ENCODE data around the gene DNM3.

Gene DNM3

GRCh38 chr1:171872430-171872829 is 31.1 kb downstream of the DNM3 start:
- no peak for DNase-seq
- no peak for TF ChIP-seq CTCF (IDR thresholded peaks at IDR 0.05)
- H3K4me1 Mint-ChIP-seq = no peaks in the 10 kb centered on the region
- H3K9me3 Mint-ChIP-seq = no peaks in the 10 kb centered on the region
- H3K36me3 Mint-ChIP-seq (ENCODE audit: low read depth) = no peaks in the 10 kb centered on the region
- H3K27me3 Mint-ChIP-seq (ENCODE audit: low read depth, poor library complexity) = no peaks in the 10 kb centered on the region
- H3K4me3 Mint-ChIP-seq = no peak overlapping the region
- H3K27ac Mint-ChIP-seq = no peak overlapping the region

GRCh38 chr1:171873664-171874063 is 32.4 kb downstream of the DNM3 start:
- Mint-ChIP-seq H3K9me3 (no peaks in the 10 kb centered on the region), H3K4me1 (no peaks in the 10 kb centered on the region), H3K27me3 (ENCODE audit: low read depth, poor library complexity) (no peaks in the 10 kb centered on the region), H3K36me3 (ENCODE audit: low read depth) (no peaks in the 10 kb centered on the region), H3K27ac (no peak overlapping the region), H3K4me3 (no peak overlapping the region)
- no peak for DNase-seq
- no peak for TF ChIP-seq CTCF (IDR thresholded peaks at IDR 0.05)

- Mint-ChIP-seq H3K4me1 (no peaks in the 10 kb centered on the region), H3K4me3 (no peak overlapping the region), H3K27ac (no peak overlapping the region), H3K36me3 (ENCODE audit: low read depth) (no peaks in the 10 kb centered on the region), H3K27me3 (ENCODE audit: low read depth, poor library complexity) (no peaks in the 10 kb centered on the region), H3K9me3 (no peaks in the 10 kb centered on the region)
- TF ChIP-seq CTCF (IDR thresholded peaks at IDR 0.05) = no peak
- no peak for DNase-seq
These were observed 36.4 kb downstream of the DNM3 start for GRCh38 chr1:171877701-171878100.

GRCh38 chr1:171879556-171879955 is 38.3 kb downstream of the DNM3 start:
- Mint-ChIP-seq H3K27me3 (ENCODE audit: low read depth, poor library complexity) (no peaks in the 10 kb centered on the region), H3K27ac (no peak overlapping the region), H3K4me3 (no peak overlapping the region), H3K36me3 (ENCODE audit: low read depth) (no peaks in the 10 kb centered on the region), H3K4me1 (no peaks in the 10 kb centered on the region), H3K9me3 (no peaks in the 10 kb centered on the region)
- no peak for DNase-seq
- TF ChIP-seq CTCF (IDR thresholded peaks at IDR 0.05) = no peak

GRCh38 chr1:171881442-171881841 is 40.1 kb downstream of the DNM3 start:
- no peak overlapping the region for H3K27ac Mint-ChIP-seq
- no peak for TF ChIP-seq CTCF (IDR thresholded peaks at IDR 0.05)
- no peaks in the 10 kb centered on the region for H3K9me3 Mint-ChIP-seq
- no peaks in the 10 kb centered on the region for H3K36me3 Mint-ChIP-seq (ENCODE audit: low read depth)
- H3K27me3 Mint-ChIP-seq (ENCODE audit: low read depth, poor library complexity) = no peaks in the 10 kb centered on the region
- H3K4me1 Mint-ChIP-seq = no peaks in the 10 kb centered on the region
- DNase-seq = no peak
- no peak overlapping the region for H3K4me3 Mint-ChIP-seq

GRCh38 chr1:171883849-171884248 is 42.6 kb downstream of the DNM3 start:
- no peak for TF ChIP-seq CTCF (IDR thresholded peaks at IDR 0.05)
- no peak for DNase-seq
- H3K9me3 Mint-ChIP-seq = no peaks in the 10 kb centered on the region
- no peak overlapping the region for H3K4me3 Mint-ChIP-seq
- no peaks in the 10 kb centered on the region for H3K27me3 Mint-ChIP-seq (ENCODE audit: low read depth, poor library complexity)
- no peaks in the 10 kb centered on the region for H3K36me3 Mint-ChIP-seq (ENCODE audit: low read depth)
- H3K4me1 Mint-ChIP-seq = no peaks in the 10 kb centered on the region
- no peak overlapping the region for H3K27ac Mint-ChIP-seq
